GM12878 (cell line): ENCODE measurements around the gene NOP10.

ENCODE experiments used
- POLR2AphosphoS5 ChIP-seq: IDR thresholded peaks from 2 replicates; pipeline ENCODE4 v1.6.1; 2011; ENCODE audit warnings: mild to moderate bottlenecking, low read length, inconsistent platforms
- TF ChIP-seq, protein P1 (sequence below), 3 experiments: IDR thresholded peaks in 2 of 3; conservative IDR thresholded peaks in 1 of 3; 2 replicates each; pipeline ENCODE4 v1.5.1; 2011; ENCODE audit warnings: low read depth in 3 of 3, low read length in 3 of 3, mild to moderate bottlenecking in 3 of 3, control low read depth in 2 of 3, moderate library complexity in 2 of 3, inconsistent platforms in 1 of 3, mixed read lengths in 1 of 3; ENCODE audit not compliant: control insufficient read depth in 2 of 3, insufficient read depth in 1 of 3; ENCODE audit errors: extremely low read depth in 1 of 3

DNA sequence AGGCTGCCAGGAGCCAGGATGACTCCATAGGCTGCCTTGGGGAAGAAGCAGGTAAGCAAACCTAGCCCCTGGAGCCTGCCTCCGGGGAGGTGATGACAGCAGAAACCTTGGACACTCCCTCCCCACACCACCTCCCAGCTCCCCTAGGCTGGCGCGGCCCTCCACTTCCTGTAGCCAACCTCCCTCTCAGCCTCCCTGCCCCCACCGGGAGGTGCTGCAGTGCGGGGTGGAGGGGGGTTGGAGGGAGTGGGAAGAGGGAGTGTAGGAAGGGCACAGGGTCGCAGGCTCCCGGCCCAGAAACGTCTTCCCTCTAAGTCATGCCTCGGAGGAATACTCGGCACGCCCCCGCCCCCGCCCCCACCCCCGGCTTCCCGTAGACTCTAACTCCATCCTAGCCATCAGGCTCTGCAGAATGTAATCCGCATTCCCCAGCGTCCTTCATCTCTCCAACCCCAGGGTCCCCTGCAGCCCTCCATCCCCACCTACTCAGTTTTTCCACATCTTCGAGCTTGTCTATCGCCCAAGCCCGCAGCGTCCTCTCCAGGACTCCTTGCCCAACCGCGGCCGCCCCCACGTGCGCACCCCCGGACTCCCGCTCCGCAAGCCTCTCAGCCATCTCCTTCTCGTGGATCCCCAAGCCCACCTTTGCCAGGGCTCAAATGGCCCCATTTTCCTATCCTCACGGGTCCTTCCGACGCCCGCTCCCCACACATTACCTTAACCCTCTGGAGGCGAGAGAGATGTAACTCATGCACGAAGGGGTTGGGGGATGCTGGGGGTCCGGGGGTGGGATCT is 23.5 kb upstream of the NOP10 start:
- TF ChIP-seq POLR2AphosphoS5 = no peak
- TF ChIP-seq, protein P1, sequence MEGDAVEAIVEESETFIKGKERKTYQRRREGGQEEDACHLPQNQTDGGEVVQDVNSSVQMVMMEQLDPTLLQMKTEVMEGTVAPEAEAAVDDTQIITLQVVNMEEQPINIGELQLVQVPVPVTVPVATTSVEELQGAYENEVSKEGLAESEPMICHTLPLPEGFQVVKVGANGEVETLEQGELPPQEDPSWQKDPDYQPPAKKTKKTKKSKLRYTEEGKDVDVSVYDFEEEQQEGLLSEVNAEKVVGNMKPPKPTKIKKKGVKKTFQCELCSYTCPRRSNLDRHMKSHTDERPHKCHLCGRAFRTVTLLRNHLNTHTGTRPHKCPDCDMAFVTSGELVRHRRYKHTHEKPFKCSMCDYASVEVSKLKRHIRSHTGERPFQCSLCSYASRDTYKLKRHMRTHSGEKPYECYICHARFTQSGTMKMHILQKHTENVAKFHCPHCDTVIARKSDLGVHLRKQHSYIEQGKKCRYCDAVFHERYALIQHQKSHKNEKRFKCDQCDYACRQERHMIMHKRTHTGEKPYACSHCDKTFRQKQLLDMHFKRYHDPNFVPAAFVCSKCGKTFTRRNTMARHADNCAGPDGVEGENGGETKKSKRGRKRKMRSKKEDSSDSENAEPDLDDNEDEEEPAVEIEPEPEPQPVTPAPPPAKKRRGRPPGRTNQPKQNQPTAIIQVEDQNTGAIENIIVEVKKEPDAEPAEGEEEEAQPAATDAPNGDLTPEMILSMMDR (IDR thresholded peaks at IDR 0.05 in 2 of 3, conservative IDR thresholded peaks at IDR 0.05 in 1 of 3; ENCODE audit: control insufficient read depth in 2 of 3, extremely low read depth in 1 of 3, insufficient read depth in 1 of 3, low read depth in 3 of 3, low read length in 3 of 3) = no peak
